SU-DHL-6 (cell line): ENCODE results near the gene FBLN2.

Experiments used
- H2AFZ ChIP-seq: fragments of 200-600 bp; sonication (generic); 2 replicates; pipeline ENCODE4 v1.6.1; 2014; ENCODE audit warnings: low read depth, mild to moderate bottlenecking, moderate library complexity, mixed read lengths, antibody characterized with exemption, low read length; ENCODE audit not compliant: severe bottlenecking
- H3F3A ChIP-seq: fragments of 200-600 bp; shearing (Covaris generic); 2 replicates; pipeline ENCODE4 v1.6.0; 2016; ENCODE audit warnings: antibody characterized with exemption, mild to moderate bottlenecking; ENCODE audit not compliant: insufficient read depth
- H3K27ac ChIP-seq: fragments of 200-600 bp; sonication (generic); 2 replicates; pipeline ENCODE4 v1.5.1; 2016; ENCODE audit warnings: low read depth, mild to moderate bottlenecking, low read length, moderate library complexity, mixed read lengths
- H3K27me3 ChIP-seq: fragments of 200-600 bp; sonication (generic), shearing (Covaris generic); 2 replicates; pipeline ENCODE4 v1.6.0; 2014; ENCODE audit warnings: mild to moderate bottlenecking, low read length
- H3K36me3 ChIP-seq: fragments of 200-600 bp; sonication (generic); 2 replicates; pipeline ENCODE4 v1.6.1; 2014; ENCODE audit warnings: mild to moderate bottlenecking, low read length, mixed read lengths
- H3K4me2 ChIP-seq: fragments of 300-600, 200-600 bp; shearing (Covaris generic), sonication (generic); 2 replicates; pipeline ENCODE4 v1.6.0; 2014; ENCODE audit warnings: low read length, low read depth, mild to moderate bottlenecking; ENCODE audit not compliant: poor library complexity, severe bottlenecking
- H3K4me3 ChIP-seq: fragments of 200-600 bp; sonication (generic); 2 replicates; pipeline ENCODE4 v1.5.1; 2014; ENCODE audit warnings: antibody characterized with exemption, low read length, mild to moderate bottlenecking, mixed read lengths; ENCODE audit not compliant: insufficient read depth, poor library complexity, severe bottlenecking
- H3K79me2 ChIP-seq: fragments of 200-600 bp; sonication (generic); 2 replicates; pipeline ENCODE4 v1.6.1; 2014; ENCODE audit warnings: mild to moderate bottlenecking, low read length, moderate library complexity; ENCODE audit not compliant: insufficient read depth
- H3K9ac ChIP-seq: fragments of 200-600 bp; sonication (generic); 2 replicates; pipeline ENCODE4 v1.7.0; 2014; ENCODE audit warnings: mild to moderate bottlenecking, low read length
- H3K9me2 ChIP-seq: fragments of 200-600 bp; sonication (generic); replicated peaks from 2 replicates; pipeline ENCODE4 v1.6.1; 2014; ENCODE audit warnings: low read length; ENCODE audit not compliant: insufficient read depth
- H3K9me3 ChIP-seq: fragments of 200-600 bp; sonication (generic); 2 replicates; pipeline ENCODE4 v1.6.1; 2014; ENCODE audit warnings: low read length, mixed read lengths; ENCODE audit not compliant: insufficient read depth
- H4K20me1 ChIP-seq: fragments of 200-600 bp; sonication (generic); 2 replicates; pipeline ENCODE4 v1.6.1; 2014; ENCODE audit warnings: low read depth, mild to moderate bottlenecking, antibody characterized with exemption, low read length, moderate library complexity, mixed read lengths
- CTCF ChIP-seq: fragments of 200-600 bp; sonication (generic); IDR thresholded peaks from one replicate; pipeline ENCODE4 v1.5.1; 2017; ENCODE audit warnings: antibody characterized with exemption, mild to moderate bottlenecking, low read length, moderate library complexity; ENCODE audit not compliant: insufficient read depth, poor library complexity, severe bottlenecking
- EZH2phosphoT487 ChIP-seq: fragments of 200-600 bp; sonication (generic), shearing (Covaris generic); conservative IDR thresholded peaks from 2 replicates; pipeline ENCODE4 v1.6.1; 2018; ENCODE audit warnings: mild to moderate bottlenecking, antibody characterized with exemption, low read length, moderate library complexity, mixed read lengths

FBLN2 gene

GRCh38 chr3:13656584-13657301 is 107.8 kb downstream of the FBLN2 start:
- no peaks in the 10 kb centered on the region for H4K20me1 ChIP-seq
- no peaks in the 10 kb centered on the region for H3K9me2 ChIP-seq
- no peak overlapping the region for H3K9ac ChIP-seq
- peak; percentile 10 for TF ChIP-seq CTCF
- no peak for TF ChIP-seq EZH2phosphoT487
- H3K27me3 ChIP-seq, result no peaks in the 10 kb centered on the region
- H3K36me3 ChIP-seq, result no peaks in the 10 kb centered on the region
- H3K27ac ChIP-seq, result no peak overlapping the region
- no peak overlapping the region for H2AFZ ChIP-seq
- H3K79me2 ChIP-seq, result no peaks in the 10 kb centered on the region
- no peaks in the 10 kb centered on the region for H3F3A ChIP-seq
- H3K4me2 ChIP-seq, result no peak overlapping the region
- H3K4me3 ChIP-seq, result no peak overlapping the region
- H3K9me3 ChIP-seq, result no peaks in the 10 kb centered on the region

DNA sequence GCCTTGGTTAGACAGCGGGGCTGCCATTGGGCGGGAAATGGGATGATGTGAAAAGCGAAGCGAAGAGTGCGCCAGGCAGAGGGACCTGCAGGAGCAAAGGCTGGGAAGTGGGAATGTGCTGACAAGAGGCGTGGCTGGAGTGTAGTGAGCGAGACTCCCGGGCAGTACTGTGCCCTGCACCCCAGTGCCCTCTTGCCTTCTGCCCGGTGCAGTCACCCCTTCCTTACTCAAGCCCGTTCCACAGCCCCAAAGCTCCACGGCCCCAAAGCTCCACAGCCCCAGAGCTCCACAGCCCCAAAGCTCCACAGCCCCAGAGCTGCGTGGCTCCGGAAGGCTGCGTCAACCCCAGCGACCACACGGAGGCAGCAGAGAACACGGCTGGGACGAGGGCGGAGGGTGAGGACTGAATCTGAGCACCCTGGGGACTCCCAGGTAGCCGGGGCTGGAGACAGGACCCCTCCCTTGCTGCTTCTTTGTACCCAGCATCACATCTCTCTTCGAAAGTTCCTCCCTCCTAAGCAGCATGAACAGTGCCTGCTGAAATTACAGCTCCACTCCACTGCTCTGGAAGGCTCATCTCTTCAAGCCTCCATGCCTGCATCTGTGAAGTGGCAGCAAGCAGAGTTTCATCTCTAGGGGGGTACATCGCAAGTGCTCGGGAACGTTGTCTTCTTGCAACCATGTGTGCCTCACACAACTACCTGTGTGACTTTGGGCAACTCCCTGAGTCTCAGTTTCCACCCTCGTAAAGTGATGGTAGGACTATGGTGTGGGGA is 108.9 kb downstream of the FBLN2 start:
- Histone ChIP-seq H3K4me3 (no peak overlapping the region), H3K9me3 (no peaks in the 10 kb centered on the region), H3F3A (no peaks in the 10 kb centered on the region), H3K79me2 (no peaks in the 10 kb centered on the region), H3K36me3 (no peaks in the 10 kb centered on the region), H2AFZ (no peak overlapping the region), H3K27ac (no peak overlapping the region), H4K20me1 (no peaks in the 10 kb centered on the region), H3K9me2 (no peaks in the 10 kb centered on the region), H3K4me2 (no peak overlapping the region), H3K9ac (no peak overlapping the region), H3K27me3 (no peaks in the 10 kb centered on the region)
- no peak for TF ChIP-seq EZH2phosphoT487
- TF ChIP-seq CTCF, result peak; percentile 63

GRCh38 chr3:13658681-13659080 is 109.8 kb downstream of the FBLN2 start:
- H3K36me3 ChIP-seq, result no peaks in the 10 kb centered on the region
- no peak overlapping the region for H3K9ac ChIP-seq
- H2AFZ ChIP-seq, result no peak overlapping the region
- H3K27me3 ChIP-seq, result no peaks in the 10 kb centered on the region
- TF ChIP-seq CTCF (no peak), EZH2phosphoT487 (no peak)
- H4K20me1 ChIP-seq, result no peaks in the 10 kb centered on the region
- H3F3A ChIP-seq, result no peaks in the 10 kb centered on the region
- no peaks in the 10 kb centered on the region for H3K9me3 ChIP-seq
- H3K4me3 ChIP-seq, result no peak overlapping the region
- H3K27ac ChIP-seq, result no peak overlapping the region
- no peaks in the 10 kb centered on the region for H3K79me2 ChIP-seq
- H3K4me2 ChIP-seq, result no peak overlapping the region
- no peaks in the 10 kb centered on the region for H3K9me2 ChIP-seq
